AG04449 (cell line): ENCODE results near the gene LCN15.
"Not testable (repeated sequence)": the region's sequence is repeated elsewhere in the genome, so short reads cannot be mapped to it uniquely, and the experiment has no call there.

Source experiments
- CTCF ChIA-PET: fragments of 350-600 bp; formaldehyde crosslinking; extraction: SDS; loops from one replicate; lab custom pipeline; 2021; ENCODE audit warnings: antibody characterized with exemption; lab: Yijun Ruan, JAX
- POLR2A ChIA-PET: fragments of 400-600, 350-600 bp; formaldehyde crosslinking; extraction: SDS; loops from one replicate; lab custom pipeline; 2020; ENCODE audit warnings: antibody characterized with exemption, inconsistent platforms; lab: Yijun Ruan, JAX
- DNase-seq: peaks from one replicate; pipeline ENCODE4 v3.0.0-alpha.2; 2010; ENCODE audit warnings: low read depth, low spot score
- H3K4me3 ChIP-seq: 2 replicates; pipeline ENCODE4 v1.5.1; 2011; ENCODE audit warnings: low read depth, mild to moderate bottlenecking, control low read depth, low read length
- TF ChIP-seq, protein P1 (sequence below): IDR thresholded peaks from one replicate; pipeline ENCODE4 v1.5.1; 2011; ENCODE audit warnings: mild to moderate bottlenecking, moderate library complexity, low read length, control low read depth, inconsistent platforms; ENCODE audit not compliant: insufficient read depth; ENCODE audit errors: missing control alignments

LCN15 gene

DNA sequence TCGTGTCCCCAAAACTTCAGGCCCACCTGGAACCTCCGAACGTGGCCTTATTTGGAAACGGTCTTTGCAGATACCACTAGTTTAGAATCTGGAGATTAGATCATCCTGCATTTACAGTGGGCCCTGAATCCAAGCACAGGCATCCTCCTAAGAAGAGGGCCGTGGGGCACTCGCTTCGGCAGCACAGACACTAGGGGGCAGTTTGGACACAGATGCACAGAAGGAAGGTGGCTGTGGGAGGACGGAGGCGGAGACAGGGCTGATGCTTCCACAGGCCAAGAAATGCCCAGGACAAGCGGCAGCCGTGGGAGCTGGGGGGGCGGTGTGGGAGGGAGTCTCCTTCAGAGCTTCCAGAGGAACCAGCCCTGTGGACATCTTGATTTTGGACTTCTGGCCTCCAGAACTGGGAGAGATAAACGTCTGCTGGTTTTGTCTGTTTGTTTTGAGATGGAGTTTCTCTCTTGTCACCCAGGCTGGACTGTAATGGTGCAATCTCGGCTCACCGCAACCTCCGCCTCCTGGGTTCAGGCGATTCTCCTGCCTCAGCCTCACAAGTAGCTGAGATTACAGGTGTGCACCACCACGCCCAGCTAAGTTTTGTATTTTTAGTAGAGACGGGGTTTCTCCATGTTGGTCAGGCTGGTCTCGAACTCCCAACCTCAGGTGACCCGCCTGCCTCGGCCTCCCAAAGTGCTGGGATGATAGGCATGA lies 3.3 kb downstream of the LCN15 start:
- peak; percentile 4 for DNase-seq
- TF ChIP-seq, protein P1, sequence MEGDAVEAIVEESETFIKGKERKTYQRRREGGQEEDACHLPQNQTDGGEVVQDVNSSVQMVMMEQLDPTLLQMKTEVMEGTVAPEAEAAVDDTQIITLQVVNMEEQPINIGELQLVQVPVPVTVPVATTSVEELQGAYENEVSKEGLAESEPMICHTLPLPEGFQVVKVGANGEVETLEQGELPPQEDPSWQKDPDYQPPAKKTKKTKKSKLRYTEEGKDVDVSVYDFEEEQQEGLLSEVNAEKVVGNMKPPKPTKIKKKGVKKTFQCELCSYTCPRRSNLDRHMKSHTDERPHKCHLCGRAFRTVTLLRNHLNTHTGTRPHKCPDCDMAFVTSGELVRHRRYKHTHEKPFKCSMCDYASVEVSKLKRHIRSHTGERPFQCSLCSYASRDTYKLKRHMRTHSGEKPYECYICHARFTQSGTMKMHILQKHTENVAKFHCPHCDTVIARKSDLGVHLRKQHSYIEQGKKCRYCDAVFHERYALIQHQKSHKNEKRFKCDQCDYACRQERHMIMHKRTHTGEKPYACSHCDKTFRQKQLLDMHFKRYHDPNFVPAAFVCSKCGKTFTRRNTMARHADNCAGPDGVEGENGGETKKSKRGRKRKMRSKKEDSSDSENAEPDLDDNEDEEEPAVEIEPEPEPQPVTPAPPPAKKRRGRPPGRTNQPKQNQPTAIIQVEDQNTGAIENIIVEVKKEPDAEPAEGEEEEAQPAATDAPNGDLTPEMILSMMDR = peak; percentile 85
- H3K4me3 ChIP-seq = not testable (repeated sequence)
- ChIA-PET CTCF (interaction anchor here (0.9 to 4.7 kb wide), 15 partner anchors 8 to 308 kb away, joined by 3 to 41 read pairs (median 6); no protein-coding TSS in a partner anchor), POLR2A (interaction anchor here (0.8 to 1.7 kb wide), 2 partner anchors 33 to 34 kb away, joined by 3 to 8 read pairs; no protein-coding TSS in a partner anchor)

DNA sequence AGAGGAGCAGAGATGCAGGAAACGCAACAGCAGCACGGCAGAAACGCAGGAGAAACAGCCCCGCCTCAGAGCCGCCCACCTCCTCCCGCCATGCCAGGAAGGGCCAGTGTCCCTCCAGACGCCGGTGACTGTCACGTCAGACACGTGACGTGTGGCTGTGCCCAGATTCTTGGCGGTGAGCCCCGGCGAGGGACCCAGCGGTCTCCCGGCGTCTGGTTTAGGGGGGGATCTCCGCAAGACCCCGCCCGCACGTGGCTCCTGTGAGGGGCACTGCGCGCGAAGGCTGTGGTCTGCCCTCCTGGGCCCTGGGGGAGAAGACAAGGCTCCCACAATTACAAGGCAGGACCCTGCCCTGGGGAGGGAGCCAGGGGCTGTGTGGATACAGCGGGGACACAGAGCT lies 3.9 kb downstream of the LCN15 start:
- no peak for DNase-seq
- TF ChIP-seq, protein P1 = no peak
- ChIA-PET POLR2A (interaction anchor here (0.8 to 1.7 kb wide), 2 partner anchors 32 to 34 kb away, joined by 3 to 8 read pairs; no protein-coding TSS in a partner anchor), CTCF (interaction anchor here (1.1 to 4.7 kb wide), 12 partner anchors 9 to 32 kb away, joined by 3 to 41 read pairs (median 6); no protein-coding TSS in a partner anchor)
- H3K4me3 ChIP-seq = no peak overlapping the region

DNA sequence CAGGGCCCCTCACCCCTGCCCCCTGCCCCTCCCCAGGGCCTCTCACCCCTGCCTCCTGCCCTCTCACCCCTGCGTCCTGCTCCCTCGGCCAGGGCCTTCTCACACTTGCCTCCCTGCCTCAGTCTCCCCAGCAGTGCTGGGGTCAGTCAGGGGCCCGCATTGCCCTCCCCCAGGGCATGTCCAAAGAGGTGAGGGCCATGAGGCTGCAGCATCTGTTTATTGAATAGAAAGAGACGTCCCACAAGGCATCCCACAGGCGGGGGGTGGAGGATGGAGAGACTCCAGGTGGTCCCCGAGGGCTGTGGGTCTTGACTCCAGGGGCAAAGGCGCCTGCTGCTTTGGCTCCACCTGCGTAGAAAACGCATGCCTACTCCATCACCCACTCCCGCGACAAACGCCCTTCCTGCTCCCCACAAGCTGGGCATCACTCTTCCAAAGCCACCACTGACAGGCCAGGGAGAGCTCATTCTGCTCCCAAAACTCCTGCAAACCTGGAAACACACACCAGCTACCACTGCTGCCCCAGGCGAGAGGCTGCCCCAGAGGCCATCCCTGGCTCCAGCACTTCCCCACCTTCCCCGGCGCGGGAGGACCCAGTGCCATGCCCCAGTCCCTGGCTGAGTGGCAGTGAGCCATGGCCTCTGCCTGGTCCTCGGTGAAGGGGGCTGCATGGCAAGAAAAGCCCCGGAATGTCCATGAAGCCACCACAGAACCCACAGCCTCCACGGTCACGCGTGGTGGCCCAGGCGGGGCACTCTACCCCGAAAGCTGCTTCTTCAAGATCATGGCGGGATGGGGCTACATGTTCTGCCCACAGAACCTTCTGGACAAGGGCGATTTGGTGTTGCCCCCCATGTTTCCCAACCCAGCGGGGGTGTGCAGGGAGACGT lies 4.6 kb downstream of the LCN15 start:
- TF ChIP-seq, protein P1 = no peak
- ChIA-PET POLR2A (no interaction called here), CTCF (interaction anchor here (0.7 to 4.7 kb wide), 12 partner anchors 9 to 31 kb away, joined by 3 to 41 read pairs (median 8); no protein-coding TSS in a partner anchor)
- no peak overlapping the region for H3K4me3 ChIP-seq
- no peak for DNase-seq

DNA sequence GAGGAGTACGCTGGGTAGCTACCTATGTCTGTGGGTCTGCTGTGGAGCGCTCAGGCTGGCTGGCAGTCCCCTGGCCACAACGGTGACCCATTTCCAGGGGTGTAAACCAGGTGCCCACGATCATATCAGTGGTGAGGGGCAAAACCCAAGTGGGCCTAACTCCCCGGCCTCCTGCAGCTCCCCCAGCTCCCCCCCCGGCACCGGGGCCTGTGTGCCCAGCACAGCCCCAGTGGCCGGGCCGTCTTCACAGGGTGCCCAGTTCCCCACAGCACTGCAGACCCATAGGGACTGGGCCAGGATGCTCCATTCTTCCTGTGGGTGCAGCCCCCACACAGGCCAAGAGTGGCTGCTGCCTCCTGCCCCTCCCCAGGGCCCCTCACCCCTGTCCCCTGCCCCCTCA lies 5.3 kb downstream of the LCN15 start:
- no peak for DNase-seq
- ChIA-PET CTCF (interaction anchor here (1.1 to 4.5 kb wide), 11 partner anchors 8 to 30 kb away, joined by 3 to 30 read pairs (median 7); no protein-coding TSS in a partner anchor), POLR2A (no interaction called here)
- TF ChIP-seq, protein P1 = no peak
- no peak overlapping the region for H3K4me3 ChIP-seq

DNA sequence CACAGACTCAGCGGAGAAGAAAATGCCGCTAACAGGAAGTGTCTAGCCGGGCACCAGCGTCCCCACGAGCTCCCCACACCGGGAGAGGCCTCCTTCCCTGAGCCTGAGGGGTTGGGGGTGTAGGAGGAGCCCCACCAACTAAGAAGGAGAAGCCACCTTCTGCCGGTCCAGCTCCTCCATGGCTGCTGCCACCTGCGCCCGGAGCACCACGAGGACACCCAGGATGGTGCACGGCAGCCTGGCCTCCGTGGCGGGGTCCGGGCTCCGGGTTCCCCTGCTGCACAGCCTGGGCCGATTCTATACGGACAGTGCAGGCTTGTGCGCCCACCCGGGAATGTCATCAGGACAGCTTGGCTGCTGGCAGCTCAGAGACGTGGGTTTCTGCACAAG lies 6.6 kb downstream of the LCN15 start:
- CTCF ChIA-PET = interaction anchor here (1.3 to 2.1 kb wide), 8 partner anchors 9 to 30 kb away, joined by 4 to 12 read pairs (median 6); no protein-coding TSS in a partner anchor
- no peak overlapping the region for H3K4me3 ChIP-seq
- DNase-seq = no peak
- POLR2A ChIA-PET = interaction anchor here (1.5 kb wide), 1 partner anchor 29 kb away, joined by 3 read pairs; no protein-coding TSS in a partner anchor
- TF ChIP-seq, protein P1 = no peak
